GM10248 (cell line): ENCODE data around the gene CTTNBP2NL.
"Not testable (repeated sequence)": the region's sequence is repeated elsewhere in the genome, so short reads cannot be mapped to it uniquely, and the experiment has no call there.

Experiments used
- CTCF ChIA-PET: fragments of 300-600 bp; sonication (Branson Sonifier 250); formaldehyde crosslinking; extraction: SDS; loops from one replicate; lab custom pipeline; 2021; ENCODE audit warnings: antibody characterized with exemption; lab: Yijun Ruan, JAX
- POLR2A ChIA-PET: fragments of 350-650 bp; sonication (Branson Sonifier 250); formaldehyde crosslinking; extraction: SDS; loops from one replicate; lab custom pipeline; 2020; ENCODE audit warnings: antibody characterized with exemption; lab: Yijun Ruan, JAX
- DNase-seq: peaks from one replicate; pipeline ENCODE4 v3.0.0; 2012; ENCODE audit errors: extremely low spot score
- CTCF ChIP-seq: IDR thresholded peaks from 2 replicates; pipeline ENCODE4 v1.5.1; 2012; ENCODE audit warnings: mild to moderate bottlenecking, low read depth; ENCODE audit errors: extremely low read depth, missing control alignments, control extremely low read depth

Gene CTTNBP2NL

GRCh38 chr1:112399456-112399855 lies 3.4 kb downstream of the CTTNBP2NL start:
- CTCF ChIA-PET, result interaction anchor here (1.0 to 1.5 kb wide), 3 partner anchors 9 to 673 kb away, joined by 3 to 4 read pairs (median 3); partner anchors contain the start of genes LRIG2 and PPM1J
- DNase-seq, result peak; percentile 52
- POLR2A ChIA-PET, result no interaction called here
- no peak for TF ChIP-seq CTCF

GRCh38 chr1:112400706-112401105 lies 4.7 kb downstream of the CTTNBP2NL start:
- POLR2A ChIA-PET, result interaction anchor here (0.5 kb wide), 1 partner anchor 223 kb away, joined by 3 read pairs; no protein-coding TSS in a partner anchor
- CTCF ChIA-PET, result interaction anchor here (1.0 to 1.9 kb wide), 7 partner anchors 8 to 672 kb away, joined by 3 to 11 read pairs (median 4); partner anchors contain the start of genes LRIG2 and PPM1J

GRCh38 chr1:112402682-112403643 lies 6.9 kb downstream of the CTTNBP2NL start:
- ChIA-PET POLR2A (no interaction called here), CTCF (interaction anchor here (1.9 kb wide), 1 partner anchor 99 kb away, joined by 4 read pairs; no protein-coding TSS in a partner anchor)
- no peak for DNase-seq
- TF ChIP-seq CTCF, result no peak

More at GRCh38 chr1:112400706-112401105, 4.7 kb downstream of the CTTNBP2NL start:
- DNase-seq, result not testable (repeated sequence)

- no peak for DNase-seq
- no peak for TF ChIP-seq CTCF
- CTCF ChIA-PET, result interaction anchor here (0.8 kb wide), 2 partner anchors 49 to 95 kb away, joined by 3 read pairs; no protein-coding TSS in a partner anchor
- POLR2A ChIA-PET, result no interaction called here
Measured at GRCh38 chr1:112406771-112407170, 10.8 kb downstream of the CTTNBP2NL start.

GRCh38 chr1:112409414-112409813 lies 13.4 kb downstream of the CTTNBP2NL start:
- CTCF ChIA-PET, result interaction anchor here (0.9 to 2.7 kb wide), 5 partner anchors 9 to 92 kb away, joined by 3 to 14 read pairs (median 4); no protein-coding TSS in a partner anchor
- DNase-seq, result no peak
- no peak for TF ChIP-seq CTCF
- POLR2A ChIA-PET, result no interaction called here

GRCh38 chr1:112410673-112411072 lies 14.7 kb downstream of the CTTNBP2NL start:
- ChIA-PET POLR2A (interaction anchor here (0.6 kb wide), 1 partner anchor 16 kb away, joined by 3 read pairs; no protein-coding TSS in a partner anchor), CTCF (interaction anchor here (0.5 to 2.7 kb wide), 9 partner anchors 9 to 673 kb away, joined by 3 to 14 read pairs (median 4); no protein-coding TSS in a partner anchor)
- no peak for TF ChIP-seq CTCF
- no peak for DNase-seq
